ENCODE measurements around the gene COPS6.

- no peak for TF ChIP-seq EZH2 (IDR thresholded peaks at IDR 0.05; ENCODE audit: borderline replicate concordance, insufficient read depth, low read depth, low read length, poor library complexity, severe bottlenecking)
- TF ChIP-seq CTCF (IDR thresholded peaks at IDR 0.05): no peak
Measured at GRCh38 chr7:100120733-100121036, 31.9 kb downstream of the COPS6 start.
